Fibroblast of lung (primary cell): ENCODE data around the gene CHD5.

ENCODE experiments used
- CTCF ChIP-seq, 2 donors: IDR thresholded peaks in 1 of 2; conservative IDR thresholded peaks in 1 of 2; 1 replicate in 1 of 2; 2 replicates in 1 of 2; pipeline ENCODE4 v1.5.1; 2011 to 2012; ENCODE audit warnings: low read length in 2 of 2, control low read depth in 1 of 2, inconsistent platforms in 1 of 2, low read depth in 1 of 2, mild to moderate bottlenecking in 1 of 2
- EZH2 ChIP-seq: IDR thresholded peaks from 2 replicates; pipeline ENCODE4 v1.5.1; 2012; ENCODE audit warnings: low read length, control low read depth, mild to moderate bottlenecking; ENCODE audit errors: missing control alignments

- TF ChIP-seq EZH2: no peak
- no peak for TF ChIP-seq CTCF (conservative IDR thresholded peaks at IDR 0.05 in 1 of 2, IDR thresholded peaks at IDR 0.05 in 1 of 2; ENCODE audit: low read depth in 1 of 2, low read length in 2 of 2)
Observed at GRCh38 chr1:6083801-6084446, 96.2 kb downstream of the CHD5 start.
